ENCODE measurements around the gene RUNX2.

RUNX2 gene

DNA sequence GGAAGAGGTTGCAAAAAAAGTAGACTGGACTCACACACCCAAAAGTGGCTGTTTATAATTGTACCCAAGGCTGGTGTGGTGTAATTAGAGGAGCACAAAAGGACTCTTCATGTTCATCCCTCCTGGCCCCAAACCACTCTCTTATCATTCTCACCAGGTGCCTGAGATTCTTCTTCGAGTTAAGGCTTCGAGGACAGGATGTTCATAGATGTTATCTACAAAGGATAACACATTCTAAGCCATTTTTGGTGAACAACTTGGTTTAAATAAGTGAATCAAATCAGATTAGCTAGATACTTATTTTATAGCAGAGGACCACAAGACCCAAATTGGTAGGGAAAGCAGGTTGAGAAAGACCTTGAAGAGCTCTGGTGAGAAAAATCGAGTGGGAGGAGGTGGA, 122.7 kb downstream of the RUNX2 start:
- no peak overlapping the region for H3K4me3 ChIP-seq (ENCODE audit: low read depth, low read length)
- TF ChIP-seq POLR2A (IDR thresholded peaks at IDR 0.05; ENCODE audit: extremely low read depth, insufficient read length), result no peak
- TF ChIP-seq, protein P1, sequence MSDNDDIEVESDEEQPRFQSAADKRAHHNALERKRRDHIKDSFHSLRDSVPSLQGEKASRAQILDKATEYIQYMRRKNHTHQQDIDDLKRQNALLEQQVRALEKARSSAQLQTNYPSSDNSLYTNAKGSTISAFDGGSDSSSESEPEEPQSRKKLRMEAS (IDR thresholded peaks at IDR 0.05; ENCODE audit: low read depth, low read length), result no peak
- no peak for TF ChIP-seq MYC (IDR thresholded peaks at IDR 0.05; ENCODE audit: low read depth, low read length)
- TF ChIP-seq, protein P2, sequence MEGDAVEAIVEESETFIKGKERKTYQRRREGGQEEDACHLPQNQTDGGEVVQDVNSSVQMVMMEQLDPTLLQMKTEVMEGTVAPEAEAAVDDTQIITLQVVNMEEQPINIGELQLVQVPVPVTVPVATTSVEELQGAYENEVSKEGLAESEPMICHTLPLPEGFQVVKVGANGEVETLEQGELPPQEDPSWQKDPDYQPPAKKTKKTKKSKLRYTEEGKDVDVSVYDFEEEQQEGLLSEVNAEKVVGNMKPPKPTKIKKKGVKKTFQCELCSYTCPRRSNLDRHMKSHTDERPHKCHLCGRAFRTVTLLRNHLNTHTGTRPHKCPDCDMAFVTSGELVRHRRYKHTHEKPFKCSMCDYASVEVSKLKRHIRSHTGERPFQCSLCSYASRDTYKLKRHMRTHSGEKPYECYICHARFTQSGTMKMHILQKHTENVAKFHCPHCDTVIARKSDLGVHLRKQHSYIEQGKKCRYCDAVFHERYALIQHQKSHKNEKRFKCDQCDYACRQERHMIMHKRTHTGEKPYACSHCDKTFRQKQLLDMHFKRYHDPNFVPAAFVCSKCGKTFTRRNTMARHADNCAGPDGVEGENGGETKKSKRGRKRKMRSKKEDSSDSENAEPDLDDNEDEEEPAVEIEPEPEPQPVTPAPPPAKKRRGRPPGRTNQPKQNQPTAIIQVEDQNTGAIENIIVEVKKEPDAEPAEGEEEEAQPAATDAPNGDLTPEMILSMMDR (IDR thresholded peaks at IDR 0.05; ENCODE audit: low read depth, low read length), result no peak
- DNase-seq (ENCODE audit: low read depth), result no peak

DNA sequence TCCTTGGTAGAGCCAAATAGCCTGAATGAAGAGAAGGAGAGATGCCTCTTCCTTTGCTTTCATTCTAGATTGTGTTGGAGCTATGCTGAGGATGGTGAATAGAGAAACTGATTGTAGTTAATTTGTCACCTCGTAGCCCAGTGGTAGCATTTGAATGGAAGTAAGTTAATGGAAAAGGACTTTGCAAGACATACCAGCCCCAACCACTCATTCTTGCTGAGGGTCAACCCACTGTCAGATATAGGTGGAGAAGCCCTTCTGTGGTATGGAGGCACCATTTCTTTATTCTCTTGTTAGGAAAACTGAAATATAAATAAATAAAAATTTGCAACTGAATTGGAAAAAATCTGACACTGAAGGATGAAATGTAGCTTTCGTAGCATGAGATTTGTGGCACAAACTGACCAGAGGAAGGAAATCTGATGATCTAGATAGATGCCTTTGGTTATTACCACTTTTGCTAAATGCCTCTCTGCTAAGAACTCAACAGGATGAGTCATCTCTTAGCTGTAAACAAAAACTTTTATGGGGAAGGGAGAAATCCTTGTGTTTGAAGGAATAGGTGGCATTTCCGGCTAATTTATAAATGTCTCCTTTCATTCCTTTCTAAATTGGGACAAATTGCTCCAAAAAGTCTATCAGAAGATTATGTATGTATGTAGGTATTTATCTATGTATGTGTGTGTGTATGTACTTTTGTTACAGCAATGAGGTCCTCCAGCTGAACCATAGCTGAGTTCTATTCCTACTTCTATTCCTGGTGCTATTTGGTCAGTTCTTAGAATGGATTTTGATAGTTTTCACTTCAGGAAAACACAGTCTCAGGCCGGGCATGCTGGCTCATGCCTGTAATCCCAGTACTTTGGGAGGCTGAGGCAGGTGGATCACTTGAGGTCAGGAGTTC, 126.1 kb downstream of the RUNX2 start:
- H3K4me3 ChIP-seq (ENCODE audit: low read depth, low read length), result no peak overlapping the region
- no peak for TF ChIP-seq MYC (IDR thresholded peaks at IDR 0.05; ENCODE audit: low read depth, low read length)
- TF ChIP-seq POLR2A (IDR thresholded peaks at IDR 0.05; ENCODE audit: extremely low read depth, insufficient read length), result no peak
- TF ChIP-seq, protein P2 (IDR thresholded peaks at IDR 0.05; ENCODE audit: low read depth, low read length), result no peak
- TF ChIP-seq, protein P1 (IDR thresholded peaks at IDR 0.05; ENCODE audit: low read depth, low read length), result no peak
- DNase-seq (ENCODE audit: low read depth), result peak; percentile 47

DNA sequence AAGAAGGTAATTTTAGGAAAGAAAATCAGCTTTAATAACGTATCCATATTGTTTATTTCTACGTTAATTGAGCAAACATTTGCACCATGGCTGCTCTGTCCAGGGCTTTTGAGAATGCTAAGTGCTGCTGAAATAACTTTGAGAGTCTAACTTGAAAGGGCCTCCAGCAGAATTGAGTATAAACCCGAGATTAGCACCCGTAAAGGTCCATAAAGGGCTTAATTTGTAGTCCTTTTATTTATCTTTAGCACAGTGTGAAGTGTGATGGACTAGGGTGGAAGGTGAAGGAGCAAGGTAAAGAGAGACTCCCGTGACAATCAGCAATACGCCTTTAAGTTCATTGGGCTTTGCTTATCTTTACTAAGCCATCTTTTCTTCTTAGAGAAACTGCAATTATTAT, 127.3 kb downstream of the RUNX2 start:
- no peak overlapping the region for H3K4me3 ChIP-seq (ENCODE audit: low read depth, low read length)
- no peak for DNase-seq (ENCODE audit: low read depth)
- TF ChIP-seq, protein P1 (IDR thresholded peaks at IDR 0.05; ENCODE audit: low read depth, low read length), result no peak
- TF ChIP-seq, protein P2 (IDR thresholded peaks at IDR 0.05; ENCODE audit: low read depth, low read length), result no peak
- TF ChIP-seq MYC (IDR thresholded peaks at IDR 0.05; ENCODE audit: low read depth, low read length) (no peak), POLR2A (IDR thresholded peaks at IDR 0.05; ENCODE audit: extremely low read depth, insufficient read length) (no peak)

DNA sequence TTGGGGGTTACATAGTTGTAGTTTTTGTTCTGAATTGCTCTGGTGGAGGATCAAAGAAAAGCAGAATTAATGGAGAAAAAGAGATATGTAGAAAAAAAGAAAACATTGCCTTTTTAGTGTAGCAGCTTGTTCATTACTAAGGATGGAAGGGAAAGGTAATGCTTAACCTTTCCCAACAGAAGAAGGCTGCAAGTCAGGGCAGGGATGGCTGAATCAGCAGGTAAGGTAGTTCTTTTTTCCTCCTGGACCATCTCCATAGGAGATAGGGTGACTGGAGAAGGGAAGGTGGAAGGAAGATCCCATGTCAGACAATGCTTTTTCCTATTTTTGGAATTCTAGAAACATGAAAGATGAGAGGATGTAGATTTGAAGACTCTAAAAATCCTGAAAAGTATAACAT, 129.0 kb downstream of the RUNX2 start:
- no peak overlapping the region for H3K4me3 ChIP-seq (ENCODE audit: low read depth, low read length)
- no peak for DNase-seq (ENCODE audit: low read depth)
- TF ChIP-seq, protein P1 (IDR thresholded peaks at IDR 0.05; ENCODE audit: low read depth, low read length), result no peak
- no peak for TF ChIP-seq POLR2A (IDR thresholded peaks at IDR 0.05; ENCODE audit: extremely low read depth, insufficient read length)
- no peak for TF ChIP-seq MYC (IDR thresholded peaks at IDR 0.05; ENCODE audit: low read depth, low read length)
- TF ChIP-seq, protein P2 (IDR thresholded peaks at IDR 0.05; ENCODE audit: low read depth, low read length), result no peak

DNA sequence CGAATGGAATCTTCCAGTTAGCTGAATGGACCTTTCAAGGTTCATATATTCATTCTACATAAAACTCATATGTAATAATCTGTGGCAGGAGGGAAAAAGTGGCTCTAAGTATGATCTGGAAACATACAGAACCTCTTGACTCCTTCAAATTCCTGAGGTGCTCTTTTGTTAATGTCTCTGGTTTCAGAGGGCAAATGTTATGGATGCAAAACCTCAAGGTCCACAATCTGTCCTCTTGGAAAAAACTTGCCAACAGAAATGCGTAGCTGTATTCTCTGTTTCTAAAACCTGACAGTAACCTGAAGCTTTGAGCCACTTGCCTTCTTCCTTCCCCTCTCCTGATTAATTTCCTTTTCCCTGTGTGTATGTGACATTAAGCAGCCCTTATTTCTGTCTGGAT, 130.5 kb downstream of the RUNX2 start:
- no peak for DNase-seq (ENCODE audit: low read depth)
- H3K4me3 ChIP-seq (ENCODE audit: low read depth, low read length), result no peak overlapping the region
- TF ChIP-seq, protein P1 (IDR thresholded peaks at IDR 0.05; ENCODE audit: low read depth, low read length), result no peak
- TF ChIP-seq, protein P2 (IDR thresholded peaks at IDR 0.05; ENCODE audit: low read depth, low read length), result no peak
- TF ChIP-seq POLR2A (IDR thresholded peaks at IDR 0.05; ENCODE audit: extremely low read depth, insufficient read length) (no peak), MYC (IDR thresholded peaks at IDR 0.05; ENCODE audit: low read depth, low read length) (no peak)

Measured in NB4 (cell line).